Measurements from ENCODE around the gene CLEC20A.

Gene CLEC20A

GRCh38 chr1:178465011-178465410, 31.8 kb downstream of the CLEC20A start:
- DNase-seq, result no peak

- no peak for DNase-seq
Observed at GRCh38 chr1:178464566-178464965, 32.2 kb downstream of the CLEC20A start.

GRCh38 chr1:178464141-178464540, 32.6 kb downstream of the CLEC20A start:
- DNase-seq, result no peak

GRCh38 chr1:178461701-178462100, 35.1 kb downstream of the CLEC20A start:
- no peak for DNase-seq

GRCh38 chr1:178461104-178461503, 35.7 kb downstream of the CLEC20A start:
- DNase-seq, result no peak

GRCh38 chr1:178458203-178458602, 38.6 kb downstream of the CLEC20A start:
- DNase-seq, result no peak

GRCh38 chr1:178457651-178458050, 39.1 kb downstream of the CLEC20A start:
- DNase-seq, result no peak

- DNase-seq, result no peak
Observed at GRCh38 chr1:178456472-178456871, 40.3 kb downstream of the CLEC20A start.

- DNase-seq, result no peak
Observed at GRCh38 chr1:178452013-178452412, 44.8 kb downstream of the CLEC20A start.

GRCh38 chr1:178451529-178451928, 45.2 kb downstream of the CLEC20A start:
- no peak for DNase-seq

GRCh38 chr1:178450871-178451270, 45.9 kb downstream of the CLEC20A start:
- no peak for DNase-seq

GRCh38 chr1:178442925-178443324, 53.8 kb downstream of the CLEC20A start:
- DNase-seq, result no peak

GRCh38 chr1:178438432-178438831, 58.3 kb downstream of the CLEC20A start:
- DNase-seq, result no peak

- no peak for DNase-seq
Observed at GRCh38 chr1:178436899-178437298, 59.9 kb downstream of the CLEC20A start.

- no peak for DNase-seq
Observed at GRCh38 chr1:178434899-178435435, 61.8 kb downstream of the CLEC20A start.

- no peak for DNase-seq
Observed at GRCh38 chr1:178434360-178434759, 62.4 kb downstream of the CLEC20A start.

All from CD4-positive, alpha-beta T cell treated with Interleukin-17A for 4 hours (primary cell).